Loucy (cell line): ENCODE data around the gene GP1BA.
A peak's percentile ranks its signal among the peaks of the same experiment; 100 is the strongest.

Source experiments
- H2AFZ ChIP-seq: fragments of 200-600 bp; sonication (generic); 2 replicates; pipeline ENCODE4 v1.6.0; 2016; ENCODE audit warnings: antibody characterized with exemption, mild to moderate bottlenecking, low read length, moderate library complexity
- H3F3A ChIP-seq: fragments of 200-600 bp; 2 replicates; pipeline ENCODE4 v1.6.0; 2016; ENCODE audit warnings: antibody characterized with exemption, low read depth, mild to moderate bottlenecking
- H3K27me3 ChIP-seq: fragments of 200-600 bp; sonication (generic); 2 replicates; pipeline ENCODE4 v1.6.1; 2014; ENCODE audit warnings: low read length, mild to moderate bottlenecking; ENCODE audit not compliant: insufficient read depth, poor library complexity, severe bottlenecking
- H3K36me3 ChIP-seq: fragments of 200-600 bp; sonication (generic); 2 replicates; pipeline ENCODE4 v1.6.1; 2016; ENCODE audit warnings: low read length; ENCODE audit not compliant: insufficient read depth
- H3K4me1 ChIP-seq: fragments of 200-600 bp; sonication (generic); 2 replicates; pipeline ENCODE4 v1.5.1; 2014; ENCODE audit warnings: low read length, mild to moderate bottlenecking; ENCODE audit not compliant: insufficient read depth, poor library complexity, severe bottlenecking
- H3K4me2 ChIP-seq: fragments of 200-600 bp; sonication (generic); 2 replicates; pipeline ENCODE4 v1.6.0; 2014; ENCODE audit warnings: antibody characterized with exemption, low read length, low read depth, mild to moderate bottlenecking; ENCODE audit not compliant: poor library complexity, severe bottlenecking
- H3K4me3 ChIP-seq: fragments of 200-600 bp; sonication (generic); 2 replicates; pipeline ENCODE4 v1.5.1; 2014; ENCODE audit warnings: low read length, mild to moderate bottlenecking, mixed read lengths; ENCODE audit not compliant: poor library complexity, severe bottlenecking
- H3K79me2 ChIP-seq: fragments of 200-600 bp; sonication (generic); 2 replicates; pipeline ENCODE4 v1.6.1; 2014; ENCODE audit warnings: low read length; ENCODE audit not compliant: insufficient read depth
- H3K9ac ChIP-seq: fragments of 200-600 bp; sonication (generic); 2 replicates; pipeline ENCODE4 v1.6.0; 2014; ENCODE audit warnings: mild to moderate bottlenecking, low read depth, low read length, moderate library complexity; ENCODE audit not compliant: poor library complexity, severe bottlenecking
- H3K9me2 ChIP-seq: fragments of 200-600 bp; sonication (generic); replicated peaks from 2 replicates; pipeline ENCODE4 v1.6.1; 2016; ENCODE audit warnings: low read depth, low read length, mixed read lengths
- H3K9me3 ChIP-seq: fragments of 200-600 bp; sonication (generic); 2 replicates; pipeline ENCODE4 v1.6.1; 2014; ENCODE audit warnings: mild to moderate bottlenecking, antibody characterized with exemption, low read length, low read depth; ENCODE audit not compliant: insufficient read depth
- H4K20me1 ChIP-seq: fragments of 200-600 bp; sonication (generic); 2 replicates; pipeline ENCODE4 v1.6.0; 2014; ENCODE audit warnings: antibody characterized with exemption, low read length, mild to moderate bottlenecking; ENCODE audit not compliant: insufficient read depth, poor library complexity, severe bottlenecking
- EZH2phosphoT487 ChIP-seq: fragments of 200-600 bp; IDR thresholded peaks from 2 replicates; pipeline ENCODE4 v1.6.1; 2018; ENCODE audit warnings: antibody characterized with exemption, mild to moderate bottlenecking, moderate library complexity, borderline replicate concordance
- TF ChIP-seq, protein P1 (sequence below): fragments of 200-600 bp; sonication (generic); conservative IDR thresholded peaks from 2 replicates; pipeline ENCODE4 v1.5.1; 2014; ENCODE audit warnings: mild to moderate bottlenecking, antibody characterized with exemption, low read length

GP1BA gene

DNA sequence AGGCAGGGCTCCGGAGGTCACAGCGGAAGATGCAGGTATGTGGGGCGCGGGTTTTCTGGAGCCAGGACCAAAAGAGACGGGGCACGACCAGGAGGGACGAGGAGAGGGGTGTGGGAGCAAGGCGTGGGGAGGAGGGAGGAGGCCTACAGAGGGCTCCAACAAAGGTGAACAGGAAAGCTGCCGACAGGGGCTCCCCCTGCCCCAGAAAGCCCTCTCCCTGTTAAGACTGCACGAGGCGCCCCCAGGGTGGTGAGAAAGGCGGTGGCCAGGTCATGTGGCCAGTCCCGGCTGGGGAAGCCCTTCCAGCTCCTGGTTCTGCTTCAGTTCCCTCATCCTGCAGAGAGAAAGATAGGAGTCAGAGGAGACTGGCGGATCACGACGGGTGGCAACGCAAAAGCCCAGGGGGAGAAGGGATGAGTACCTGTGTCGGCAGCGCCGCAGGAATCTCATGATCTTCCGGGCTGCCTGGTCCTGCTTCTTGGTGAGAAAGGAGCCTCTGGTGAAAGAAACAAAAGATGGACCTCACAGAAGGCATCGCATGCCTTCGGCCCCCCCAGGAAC, 36.5 kb downstream of the GP1BA start:
- Histone ChIP-seq H3K9me2 (no peaks in the 10 kb centered on the region), H3K9me3 (no peaks in the 10 kb centered on the region), H3K4me3 (peak overlapping the region; percentile 100), H3K27me3 (no peaks in the 10 kb centered on the region), H3K36me3 (no peaks in the 10 kb centered on the region), H3K9ac (peak overlapping the region; percentile 100), H3F3A (no peaks in the 10 kb centered on the region), H3K4me1 (peaks cover 27% of the 10 kb centered on the region), H3K4me2 (peak overlapping the region; percentile 100), H4K20me1 (no peaks in the 10 kb centered on the region), H3K79me2 (peaks cover 35% of the 10 kb centered on the region), H2AFZ (peak overlapping the region; percentile 99)
- no peak for TF ChIP-seq EZH2phosphoT487
- TF ChIP-seq, protein P1, sequence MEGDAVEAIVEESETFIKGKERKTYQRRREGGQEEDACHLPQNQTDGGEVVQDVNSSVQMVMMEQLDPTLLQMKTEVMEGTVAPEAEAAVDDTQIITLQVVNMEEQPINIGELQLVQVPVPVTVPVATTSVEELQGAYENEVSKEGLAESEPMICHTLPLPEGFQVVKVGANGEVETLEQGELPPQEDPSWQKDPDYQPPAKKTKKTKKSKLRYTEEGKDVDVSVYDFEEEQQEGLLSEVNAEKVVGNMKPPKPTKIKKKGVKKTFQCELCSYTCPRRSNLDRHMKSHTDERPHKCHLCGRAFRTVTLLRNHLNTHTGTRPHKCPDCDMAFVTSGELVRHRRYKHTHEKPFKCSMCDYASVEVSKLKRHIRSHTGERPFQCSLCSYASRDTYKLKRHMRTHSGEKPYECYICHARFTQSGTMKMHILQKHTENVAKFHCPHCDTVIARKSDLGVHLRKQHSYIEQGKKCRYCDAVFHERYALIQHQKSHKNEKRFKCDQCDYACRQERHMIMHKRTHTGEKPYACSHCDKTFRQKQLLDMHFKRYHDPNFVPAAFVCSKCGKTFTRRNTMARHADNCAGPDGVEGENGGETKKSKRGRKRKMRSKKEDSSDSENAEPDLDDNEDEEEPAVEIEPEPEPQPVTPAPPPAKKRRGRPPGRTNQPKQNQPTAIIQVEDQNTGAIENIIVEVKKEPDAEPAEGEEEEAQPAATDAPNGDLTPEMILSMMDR: no peak

- no peaks in the 10 kb centered on the region for H3K9me3 ChIP-seq
- no peaks in the 10 kb centered on the region for H3K36me3 ChIP-seq
- H3K27me3 ChIP-seq: no peaks in the 10 kb centered on the region
- peak overlapping the region; percentile 100 for H3K4me3 ChIP-seq
- H4K20me1 ChIP-seq: no peaks in the 10 kb centered on the region
- H3F3A ChIP-seq: no peaks in the 10 kb centered on the region
- peak overlapping the region; percentile 100 for H3K9ac ChIP-seq
- H3K4me2 ChIP-seq: peak overlapping the region; percentile 100
- H2AFZ ChIP-seq: no peak overlapping the region
- no peaks in the 10 kb centered on the region for H3K9me2 ChIP-seq
- peaks cover 35% of the 10 kb centered on the region for H3K79me2 ChIP-seq
- TF ChIP-seq, protein P1: no peak
- TF ChIP-seq EZH2phosphoT487: no peak
- peaks cover 27% of the 10 kb centered on the region for H3K4me1 ChIP-seq
Measured at GRCh38 chr17:4969047-4969550, 37.0 kb downstream of the GP1BA start.

DNA sequence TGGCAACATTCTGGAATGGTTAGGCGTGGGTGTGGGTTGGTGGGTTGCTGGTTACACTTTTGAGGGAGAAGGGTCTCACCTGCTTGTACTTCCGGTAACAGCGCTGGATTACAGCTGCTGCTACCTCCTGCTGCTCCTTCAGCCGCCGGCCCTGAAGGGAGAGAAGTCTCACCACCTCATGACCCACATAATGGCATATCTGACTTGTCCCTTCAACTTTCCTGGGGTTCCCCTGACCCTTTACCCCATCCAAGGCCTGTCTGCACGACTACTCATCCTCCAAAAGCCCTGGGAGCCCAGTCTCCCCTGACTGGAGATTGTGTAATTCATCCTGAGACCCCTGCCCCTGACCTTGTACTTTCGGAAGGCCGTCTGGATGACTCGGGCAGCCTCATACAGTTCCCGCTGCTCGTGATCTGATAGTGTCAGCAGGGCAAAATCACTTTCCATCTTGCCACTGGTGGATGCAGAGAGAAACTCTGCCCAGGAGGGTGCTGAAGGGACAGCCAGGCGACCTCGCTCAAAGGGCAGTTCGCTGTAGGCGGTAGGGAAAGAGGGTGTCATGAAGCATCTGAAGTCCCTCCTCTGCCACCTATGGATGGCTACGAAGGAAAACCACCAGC, 37.6 kb downstream of the GP1BA start:
- Histone ChIP-seq H3K27me3 (no peaks in the 10 kb centered on the region), H3K9ac (peak overlapping the region; percentile 100)
- TF ChIP-seq, protein P1: no peak
- TF ChIP-seq EZH2phosphoT487: no peak

More for the DNA sequence above, 37.6 kb downstream of the GP1BA start:
- Histone ChIP-seq H3F3A (no peaks in the 10 kb centered on the region), H3K4me2 (peak overlapping the region; percentile 100), H3K9me3 (no peaks in the 10 kb centered on the region), H2AFZ (no peak overlapping the region), H3K79me2 (peaks cover 35% of the 10 kb centered on the region), H3K9me2 (no peaks in the 10 kb centered on the region), H3K4me3 (peak overlapping the region; percentile 100), H3K36me3 (no peaks in the 10 kb centered on the region), H3K4me1 (peaks cover 27% of the 10 kb centered on the region), H4K20me1 (no peaks in the 10 kb centered on the region)
